Hippocampal formation (tissue), 2 donors: ENCODE data around the gene LAG3.

Source experiments
- DNase-seq, 2 donors: peaks; one replicate each; lab custom pipeline; 2025; lab: John Stamatoyannopoulos, UW

LAG3 gene

GRCh38 chr12:6753772-6754356, 18.5 kb upstream of the LAG3 start:
- DNase-seq, result no peak

DNA sequence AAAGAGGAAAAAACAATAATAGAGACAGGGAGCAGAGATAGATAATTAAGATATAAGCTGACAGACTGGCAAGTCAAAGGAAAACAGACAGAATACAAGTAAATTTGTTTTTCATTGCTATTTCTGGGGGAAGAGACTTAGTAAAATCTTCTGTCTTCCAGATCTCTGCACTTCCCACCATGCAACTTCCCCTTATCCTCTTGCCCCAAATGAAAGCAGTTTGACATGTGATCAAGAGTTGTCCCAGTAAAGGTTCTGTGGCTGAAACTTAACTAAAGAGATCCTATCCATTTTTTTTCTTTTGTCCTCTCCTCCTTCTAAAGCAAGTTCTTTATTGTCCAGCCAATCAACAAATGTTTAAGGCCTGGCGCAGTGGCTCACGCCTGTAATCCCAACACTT, 17.9 kb upstream of the LAG3 start:
- no peak for DNase-seq

GRCh38 chr12:6757028-6757690, 15.2 kb upstream of the LAG3 start:
- DNase-seq, result no peak

DNA sequence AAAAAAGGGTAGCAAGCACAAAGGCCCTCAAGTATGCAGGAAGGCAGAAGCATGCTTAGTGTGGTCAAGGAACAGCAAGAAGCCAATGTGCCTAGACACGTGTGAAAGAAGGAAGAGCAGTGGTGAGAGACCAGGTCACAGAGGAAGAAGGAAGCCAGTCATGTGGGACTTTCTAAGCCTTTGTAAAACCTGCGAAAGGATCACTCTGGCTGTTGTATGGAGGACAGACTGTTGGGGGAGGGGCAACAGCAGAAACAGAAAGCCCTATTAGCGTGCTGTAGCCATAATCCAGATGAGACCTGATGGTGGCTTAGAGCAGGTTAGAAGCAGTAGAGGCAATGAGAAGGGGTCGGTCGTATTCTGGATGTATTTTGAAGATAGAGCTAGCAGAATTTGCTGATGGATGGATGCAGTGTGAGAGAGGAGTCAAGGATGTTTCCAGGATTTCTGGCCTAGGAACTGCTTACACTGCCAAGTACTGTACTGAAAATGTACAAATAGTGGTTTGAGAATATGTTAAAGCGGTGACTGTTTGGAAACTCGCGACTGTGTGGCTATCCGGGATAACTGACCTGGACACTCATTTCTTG, 13.7 kb upstream of the LAG3 start:
- DNase-seq, result no peak

- DNase-seq, result no peak
These were observed 12.6 kb upstream of the LAG3 start for GRCh38 chr12:6759741-6760140.

- DNase-seq, result no peak
These were observed 8.9 kb upstream of the LAG3 start for GRCh38 chr12:6763380-6763779.

GRCh38 chr12:6764011-6764828, 8.1 kb upstream of the LAG3 start:
- peak; percentile 90 to 91 for DNase-seq

DNA sequence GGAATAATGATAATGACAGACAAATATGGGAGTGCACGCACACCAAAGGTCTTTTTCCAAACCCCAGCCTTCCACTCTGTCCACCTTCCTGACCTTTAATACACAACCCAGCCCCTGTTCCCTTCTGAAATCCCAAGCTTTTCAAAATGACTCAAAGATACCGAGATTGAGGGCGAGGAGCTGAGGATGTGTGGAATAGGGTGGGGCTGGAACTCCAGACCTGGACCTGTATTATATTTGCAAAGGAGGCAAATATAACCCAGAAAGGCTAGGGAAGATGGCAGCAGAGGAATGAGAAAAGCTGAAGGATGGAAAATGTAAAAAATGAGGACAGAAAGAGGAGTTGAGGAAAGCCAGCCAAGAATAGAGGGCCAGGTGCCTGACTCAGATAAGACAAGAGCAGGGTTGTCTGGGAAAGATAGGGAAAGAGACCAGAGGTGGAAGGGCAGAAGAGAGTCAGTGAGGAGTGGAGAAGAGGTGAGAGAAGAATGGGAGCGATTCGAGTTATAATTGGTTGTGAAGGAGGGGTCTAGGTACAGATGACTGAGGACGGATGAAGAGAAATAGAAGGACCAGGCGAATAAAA, 7.2 kb upstream of the LAG3 start:
- no peak for DNase-seq

DNA sequence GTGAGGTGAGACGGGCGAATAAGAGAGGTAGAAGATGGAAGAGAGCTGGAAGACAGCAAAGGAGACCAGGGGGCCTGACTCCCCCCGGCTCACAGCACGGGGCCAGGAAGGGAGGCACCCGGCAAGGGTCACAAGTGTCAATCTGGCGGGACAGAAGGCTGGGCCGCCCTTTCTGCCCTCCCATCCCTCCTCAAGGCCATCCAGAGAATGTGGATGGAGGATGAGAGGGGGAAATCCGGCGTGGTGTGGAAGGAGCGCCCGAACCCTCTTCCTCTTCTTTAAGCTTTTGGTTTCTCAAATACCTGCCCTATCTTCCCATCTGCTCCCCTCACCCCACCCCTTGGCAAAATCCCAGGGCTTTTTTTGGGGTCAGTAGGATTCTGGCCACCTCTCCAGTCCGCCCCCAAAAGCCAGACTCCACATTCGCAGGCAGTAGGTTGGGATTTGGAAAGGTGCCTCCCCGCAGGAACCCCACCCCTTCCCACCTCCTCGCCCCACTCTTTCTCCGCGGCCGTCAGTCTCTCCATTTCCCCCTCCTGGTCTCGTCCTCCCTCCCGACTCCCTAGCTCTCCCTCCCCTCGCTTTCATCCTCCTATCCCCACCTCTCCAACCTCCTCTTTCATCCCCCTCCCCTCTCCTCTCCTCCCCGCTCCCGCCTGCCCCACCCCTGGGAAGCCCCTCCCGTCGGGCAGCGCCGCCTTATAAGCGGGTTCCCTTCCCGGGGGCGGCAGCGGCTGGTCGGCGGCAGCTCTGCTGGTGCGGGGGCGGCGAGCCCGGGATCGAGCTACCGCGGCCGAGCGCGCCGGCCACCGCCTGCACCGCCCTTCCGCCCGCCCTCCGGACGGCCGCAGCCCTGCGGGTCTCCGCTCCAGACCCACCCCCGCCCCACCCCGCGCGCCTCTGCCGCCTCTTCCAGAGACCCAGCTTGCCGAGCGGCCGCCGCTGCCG, 6.4 kb upstream of the LAG3 start, which contains the start of gene PTMS:
Gene PTMS (plus strand): TSS at position 730 of the 948 bp plus-strand sequence. CDS start 343 bp downstream, outside the sequence.
- DNase-seq, result peak in 1 of 2 donors; percentile 28

GRCh38 chr12:6766651-6767349, 5.5 kb upstream of the LAG3 start:
- DNase-seq, result peak; percentile 41 to 51

- DNase-seq, result no peak
These were observed 4.7 kb upstream of the LAG3 start for GRCh38 chr12:6767353-6768319.

DNA sequence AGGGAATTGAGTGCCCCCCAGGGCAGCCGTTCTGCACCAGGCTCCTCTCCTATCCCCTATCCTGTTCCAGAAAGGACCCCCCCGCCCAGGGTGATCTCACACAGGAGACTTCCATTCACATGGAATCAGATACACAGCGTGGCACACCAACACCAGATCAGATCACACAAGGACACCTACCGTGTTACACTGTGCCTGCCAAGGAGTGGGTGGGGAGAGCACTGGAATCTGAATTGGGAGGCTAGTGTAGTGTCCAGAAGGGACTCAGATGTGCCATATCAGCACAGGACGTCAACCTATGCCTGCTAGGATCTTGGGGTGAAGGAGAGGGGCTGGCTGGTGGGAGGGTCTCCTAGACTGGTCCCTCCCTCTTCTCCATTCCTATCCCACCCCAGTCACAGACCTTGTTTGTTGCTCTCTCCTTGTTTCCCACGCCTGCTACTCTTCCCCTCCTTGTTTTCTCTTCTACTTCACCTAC, 3.8 kb upstream of the LAG3 start:
- no peak for DNase-seq

- DNase-seq, result no peak
These were observed 3.3 kb upstream of the LAG3 start for GRCh38 chr12:6768990-6769389.

- DNase-seq, result no peak
These were observed 2.7 kb upstream of the LAG3 start for GRCh38 chr12:6769666-6770065.

GRCh38 chr12:6770094-6770493, 2.2 kb upstream of the LAG3 start:
- no peak for DNase-seq

DNA sequence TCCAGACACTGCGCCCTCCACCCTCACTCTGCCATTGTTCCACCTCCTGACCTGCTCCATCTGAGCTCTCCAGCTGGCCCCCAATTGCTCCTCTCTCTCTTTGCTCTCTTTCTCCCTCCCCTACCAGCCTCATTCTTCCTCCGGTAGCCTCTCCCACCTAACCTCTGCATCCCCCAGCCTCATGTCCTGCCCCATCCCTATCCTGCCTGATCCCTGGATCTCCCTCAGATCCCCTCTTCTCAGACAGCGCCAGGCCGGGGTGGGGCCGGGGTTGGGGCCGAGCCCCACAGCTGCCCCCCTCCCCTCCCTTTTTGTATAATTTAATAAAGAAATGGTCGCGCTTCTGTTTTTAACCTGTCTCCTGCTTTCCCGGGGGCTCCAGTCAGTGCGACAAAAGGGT, 1.7 kb upstream of the LAG3 start:
- no peak for DNase-seq

DNA sequence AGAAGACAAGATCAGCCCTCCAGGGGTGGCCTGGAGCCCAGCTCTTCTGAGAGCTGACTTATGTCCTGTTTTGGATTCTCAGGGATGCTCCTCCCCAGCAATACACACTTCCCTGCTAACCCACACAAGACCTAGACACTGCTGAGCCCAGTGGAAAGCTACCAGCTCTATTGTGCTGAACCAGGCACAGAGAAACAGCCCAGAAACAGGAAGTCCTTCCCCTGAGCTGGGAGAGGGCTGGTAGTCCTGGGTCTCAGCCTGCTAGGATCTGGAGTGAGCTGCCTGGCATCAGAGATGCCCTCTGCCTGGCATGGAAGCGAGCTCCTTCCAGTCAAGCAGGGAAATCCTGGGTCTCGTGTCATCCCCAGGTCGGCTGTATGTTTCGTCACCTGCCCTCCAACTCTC, 1.2 kb upstream of the LAG3 start:
- peak in 1 of 2 donors; percentile 8 for DNase-seq

- no peak for DNase-seq
These were observed 600 bp upstream of the LAG3 start for GRCh38 chr12:6771509-6772330.
